ENCODE data around the gene MAP3K19. TPM values are rescaled to one million over a fixed set of nuclear protein-coding genes. Genes with fewer than 3 reads are reported as not detected.
"Not testable (repeated sequence)": the region's sequence is repeated elsewhere in the genome, so short reads cannot be mapped to it uniquely, and the experiment has no call there.

Gene MAP3K19
- total RNA-seq, 1 donor from 2014 or later: not detected

- peak; percentile 81 for DNase-seq (ENCODE audit: low spot score)
- intact Hi-C loops (cut with DNase I): loop anchor here (2.0 to 5.0 kb wide), 2 partner anchors 253 to 705 kb away; no protein-coding TSS in a partner anchor
Measured at GRCh38 chr2:135004005-135004746, 43.1 kb downstream of the MAP3K19 start.

GRCh38 chr2:135002836-135003235 is 44.4 kb downstream of the MAP3K19 start:
- intact Hi-C loops (cut with DNase I): loop anchor here (5.0 kb wide), 1 partner anchor 254 kb away; no protein-coding TSS in a partner anchor
- no peak for DNase-seq (ENCODE audit: low spot score)

GRCh38 chr2:134999521-134999920 is 47.7 kb downstream of the MAP3K19 start:
- intact Hi-C loops (cut with DNase I): no loop called here
- DNase-seq (ENCODE audit: low spot score): no peak

- intact Hi-C loops (cut with DNase I): no loop called here
- DNase-seq (ENCODE audit: low spot score): no peak
Measured at GRCh38 chr2:134988994-134989605, 58.1 kb downstream of the MAP3K19 start.

GRCh38 chr2:134985061-134985460 is 62.2 kb downstream of the MAP3K19 start:
- intact Hi-C loops (cut with DNase I): no loop called here
- no peak for DNase-seq (ENCODE audit: low spot score)

- DNase-seq (ENCODE audit: low spot score): no peak
- intact Hi-C loops (cut with DNase I): no loop called here
Measured at GRCh38 chr2:134982603-134983002, 64.6 kb downstream of the MAP3K19 start.

GRCh38 chr2:134980639-134981038 is 66.6 kb downstream of the MAP3K19 start:
- intact Hi-C loops (cut with DNase I): no loop called here
- no peak for DNase-seq (ENCODE audit: low spot score)

GRCh38 chr2:134979221-134979620 is 68.0 kb downstream of the MAP3K19 start:
- DNase-seq (ENCODE audit: low spot score): no peak
- intact Hi-C loops (cut with DNase I): no loop called here

GRCh38 chr2:134977104-134977503 is 70.1 kb downstream of the MAP3K19 start:
- DNase-seq (ENCODE audit: low spot score); intact Hi-C loops (cut with DNase I): not testable (repeated sequence)

- intact Hi-C loops (cut with DNase I): no loop called here
- DNase-seq (ENCODE audit: low spot score): no peak
Measured at GRCh38 chr2:134976074-134976702, 71.1 kb downstream of the MAP3K19 start.

GRCh38 chr2:134975281-134976009 is 71.8 kb downstream of the MAP3K19 start:
- DNase-seq (ENCODE audit: low spot score): no peak
- intact Hi-C loops (cut with DNase I): no loop called here

- intact Hi-C loops (cut with DNase I): no loop called here
- no peak for DNase-seq (ENCODE audit: low spot score)
Measured at GRCh38 chr2:134973241-134974138, 73.8 kb downstream of the MAP3K19 start.

GRCh38 chr2:134967166-134967565 is 80.1 kb downstream of the MAP3K19 start:
- DNase-seq (ENCODE audit: low spot score); intact Hi-C loops (cut with DNase I): not testable (repeated sequence)

GRCh38 chr2:134957477-134957876 is 89.8 kb downstream of the MAP3K19 start:
- intact Hi-C loops (cut with DNase I): no loop called here
- DNase-seq (ENCODE audit: low spot score): no peak

GRCh38 chr2:134955744-134956143 is 91.5 kb downstream of the MAP3K19 start:
- DNase-seq (ENCODE audit: low spot score): no peak
- intact Hi-C loops (cut with DNase I): no loop called here

GRCh38 chr2:134954065-134954464 is 93.2 kb downstream of the MAP3K19 start:
- DNase-seq (ENCODE audit: low spot score): no peak
- intact Hi-C loops (cut with DNase I): no loop called here

GRCh38 chr2:134952608-134953007 is 94.6 kb downstream of the MAP3K19 start:
- intact Hi-C loops (cut with DNase I): no loop called here

GRCh38 chr2:134950886-134951285 is 96.4 kb downstream of the MAP3K19 start:
- no peak for DNase-seq (ENCODE audit: low spot score)
- intact Hi-C loops (cut with DNase I): no loop called here

More at GRCh38 chr2:134952608-134953007, 94.6 kb downstream of the MAP3K19 start:
- no peak for DNase-seq (ENCODE audit: low spot score)

Data from cardiac septum (tissue), 1 donor.